B cell (primary cell): Measurements from ENCODE around the gene ATP2B3. TPM values are rescaled to one million over a fixed set of nuclear protein-coding genes. Genes with fewer than 3 reads are reported as not detected.

Experiments used
- ATAC-seq: fragments of 200-7000 bp; cut with Tn5 transposase; one replicate; pipeline ENCODE4 v1.10.0; 2021; ENCODE audit warnings: low read depth, mild to moderate bottlenecking, moderate number of reproducible peaks, moderate library complexity
- CTCF ChIA-PET: fragments of 350-600 bp; sonication (Branson Sonifier 250); formaldehyde crosslinking; loops from one replicate; lab custom pipeline; 2021; ENCODE audit warnings: antibody characterized with exemption, inconsistent platforms; lab: Charles Lee
- POLR2A ChIA-PET: fragments of 350-600 bp; sonication (Branson Sonifier 250); formaldehyde crosslinking; loops from one replicate; lab custom pipeline; 2021; ENCODE audit warnings: antibody characterized with exemption; lab: Charles Lee
- DNase-seq: peaks from one replicate; pipeline ENCODE4 v3.0.0; 2013
- H2AFZ ChIP-seq: 2 replicates; pipeline ENCODE4 v1.6.1; 2012; ENCODE audit warnings: mild to moderate bottlenecking, low read depth, low read length; ENCODE audit not compliant: insufficient read depth, poor library complexity, severe bottlenecking
- H3K27ac ChIP-seq, 2 donors: 1 replicate in 1 of 2; 2 replicates in 1 of 2; pipeline ENCODE4 v1.5.1; 2012 to 2013; ENCODE audit warnings: low read length in 2 of 2, mild to moderate bottlenecking in 2 of 2, moderate library complexity in 1 of 2
- H3K27me3 ChIP-seq, 4 experiments: fragments of 200-600 bp in 1 of 4; sonication (generic) in 1 of 4; replicated peaks in 1 of 4; 1 replicate in 2 of 4; 2 replicates in 2 of 4; pipeline versions ENCODE4 v1.6.1 to v1.7.0; 2013 to 2016; ENCODE audit warnings: low read length in 3 of 4, mild to moderate bottlenecking in 2 of 4, mixed read lengths in 1 of 4, moderate library complexity in 1 of 4; ENCODE audit not compliant: insufficient read depth in 4 of 4, control insufficient read depth in 3 of 4; ENCODE audit errors: control extremely low read depth in 1 of 4
- H3K36me3 ChIP-seq, 2 experiments: replicated peaks in 1 of 2; 1 replicate in 1 of 2; 2 replicates in 1 of 2; pipeline versions ENCODE4 v1.6.1 to v1.7.1; 2013; ENCODE audit warnings: low read length in 1 of 2; ENCODE audit not compliant: insufficient read depth in 2 of 2, control insufficient read depth in 1 of 2; ENCODE audit errors: control extremely low read depth in 1 of 2, extremely low read depth in 1 of 2
- H3K4me1 ChIP-seq, 2 donors: fragments of 200-600 bp in 1 of 2; sonication (generic) in 1 of 2; 1 replicate in 1 of 2; 2 replicates in 1 of 2; pipeline versions ENCODE4 v1.5.1 to v1.6.1; 2013 to 2017; ENCODE audit warnings: low read length in 2 of 2; ENCODE audit not compliant: control insufficient read depth in 2 of 2, insufficient read depth in 2 of 2
- H3K4me2 ChIP-seq: replicated peaks from 2 replicates; pipeline ENCODE3; 2012; ENCODE audit warnings: mild to moderate bottlenecking, low read depth, low read length; ENCODE audit not compliant: poor library complexity, severe bottlenecking
- H3K4me3 ChIP-seq, 5 experiments: fragments of 200-600 bp in 1 of 5; sonication (generic) in 1 of 5; 1 replicate in 3 of 5; 2 replicates in 2 of 5; pipeline versions ENCODE4 v1.5.1 to v1.7.0; 2011 to 2016; ENCODE audit warnings: low read length in 4 of 5, mild to moderate bottlenecking in 4 of 5, low read depth in 2 of 5, control low read depth in 1 of 5, moderate library complexity in 1 of 5; ENCODE audit not compliant: insufficient read depth in 1 of 5; ENCODE audit errors: control extremely low read depth in 1 of 5, extremely low read depth in 1 of 5
- H3K79me2 ChIP-seq: fragments of 200-600 bp; sonication (generic); one replicate; pipeline ENCODE4 v1.6.0; 2016; ENCODE audit warnings: low read length; ENCODE audit not compliant: control insufficient read depth, insufficient read depth
- H3K9ac ChIP-seq: fragments of 200-600 bp; sonication (generic); 2 replicates; pipeline ENCODE4 v1.6.1; 2017; ENCODE audit warnings: mild to moderate bottlenecking, low read length, moderate library complexity
- H3K9me3 ChIP-seq, 3 donors: one replicate each; pipeline versions ENCODE4 v1.6.1 to v1.7.1; 2013; ENCODE audit warnings: low read length in 2 of 3; ENCODE audit not compliant: control insufficient read depth in 2 of 3, insufficient read depth in 1 of 3; ENCODE audit errors: control extremely low read depth in 1 of 3
- H4K20me1 ChIP-seq: 2 replicates; pipeline ENCODE4 v1.6.0; 2012; ENCODE audit warnings: mild to moderate bottlenecking, low read length; ENCODE audit not compliant: insufficient read depth, control insufficient read depth, poor library complexity, severe bottlenecking
- H3K27ac Mint-ChIP-seq: one replicate; pipeline ENCODE4 v1.8.0; 2021; ENCODE audit warnings: mixed read lengths
- H3K27me3 Mint-ChIP-seq: one replicate; pipeline ENCODE4 v1.8.0; 2021; ENCODE audit warnings: mixed read lengths
- H3K4me1 Mint-ChIP-seq: one replicate; pipeline ENCODE4 v1.8.0; 2021; ENCODE audit warnings: mixed read lengths
- H3K4me3 Mint-ChIP-seq: one replicate; pipeline ENCODE4 v1.8.0; 2021; ENCODE audit warnings: mixed read lengths
- H3K9me3 Mint-ChIP-seq: one replicate; pipeline ENCODE4 v1.8.0; 2022; ENCODE audit warnings: mixed read lengths; ENCODE audit not compliant: insufficient read depth
- EZH2 ChIP-seq: IDR thresholded peaks from 2 replicates; pipeline ENCODE4 v1.6.1; 2012; ENCODE audit warnings: borderline replicate concordance, low read depth, mild to moderate bottlenecking, moderate library complexity, low read length; ENCODE audit not compliant: insufficient read depth, poor library complexity, severe bottlenecking
- WGBS: methylation state at CpG from one replicate; pipeline ENCODE4 v1.1.5; 2013; ENCODE audit warnings: missing lambda C conversion rate; ENCODE audit not compliant: insufficient coverage; 5-methylcytosine and 5-hydroxymethylcytosine counted together
- intact Hi-C: fragments of 100-400 bp; cut with micrococcal nuclease; formaldehyde crosslinking; loops from one replicate; pipeline ENCODE4 v1.10.0; 2022
- polyA plus RNA-seq: library from polyadenylated mRNA; depleted of rRNA; stranded (reverse); fragments of >200 nt; gene quantifications from 2 replicates; pipeline ENCODE4 v1.2.3, GENCODE V29; 2012
- total RNA-seq, 2 donors: library from RNA; stranded (reverse); fragments of 120-200 nt in 1 of 2; gene quantifications; 1 replicate in 1 of 2; 2 replicates in 1 of 2; pipeline versions ENCODE4 v1.2.3 to v1.2.4, GENCODE V29; 2013 to 2022
- TF ChIP-seq, protein P1 (sequence below): fragments of 200-600 bp; IDR thresholded peaks from one replicate; pipeline ENCODE4 v1.8.0; 2022; ENCODE audit warnings: antibody characterized with exemption, mild to moderate bottlenecking

Gene ATP2B3
- total and polyA plus RNA-seq, 2 donors (not counting 1 experiment from before 2014, with no cell fraction given), result not detected

DNA sequence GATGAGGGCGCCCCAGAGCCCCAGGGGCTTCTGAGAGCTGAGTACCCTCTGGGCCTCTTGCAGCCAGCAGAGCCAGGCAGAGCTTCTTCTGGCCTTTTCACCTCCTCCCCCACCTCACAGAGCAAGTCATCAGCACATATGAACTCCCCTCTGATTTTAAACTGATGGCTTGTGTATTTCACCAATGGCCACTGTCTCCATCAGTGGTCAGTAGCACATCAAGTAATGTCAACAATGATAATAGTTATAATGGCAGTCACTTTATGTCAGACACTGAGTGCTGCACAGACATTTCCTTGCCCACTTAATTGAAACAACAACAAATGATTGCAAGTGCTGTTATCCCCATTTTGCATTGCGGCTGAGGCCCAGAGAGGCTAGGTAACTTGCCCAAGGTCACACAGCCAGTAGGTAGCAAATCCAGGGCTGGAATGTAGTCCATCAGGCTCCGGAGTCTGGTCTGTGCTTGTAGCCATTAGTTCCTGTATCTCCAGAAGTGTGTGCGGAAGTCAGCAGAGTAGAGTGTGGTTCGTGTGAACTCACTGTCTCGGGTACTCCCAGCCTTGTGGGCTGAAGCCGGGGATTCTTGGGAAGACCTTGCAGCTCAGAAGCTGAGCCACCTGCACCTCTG, 3.0 kb downstream of the ATP2B3 start:
- ChIA-PET CTCF (no interaction called here), POLR2A (no interaction called here)
- WGBS, result 74% methylated on average over 5 of the region's 7 CpGs

DNA sequence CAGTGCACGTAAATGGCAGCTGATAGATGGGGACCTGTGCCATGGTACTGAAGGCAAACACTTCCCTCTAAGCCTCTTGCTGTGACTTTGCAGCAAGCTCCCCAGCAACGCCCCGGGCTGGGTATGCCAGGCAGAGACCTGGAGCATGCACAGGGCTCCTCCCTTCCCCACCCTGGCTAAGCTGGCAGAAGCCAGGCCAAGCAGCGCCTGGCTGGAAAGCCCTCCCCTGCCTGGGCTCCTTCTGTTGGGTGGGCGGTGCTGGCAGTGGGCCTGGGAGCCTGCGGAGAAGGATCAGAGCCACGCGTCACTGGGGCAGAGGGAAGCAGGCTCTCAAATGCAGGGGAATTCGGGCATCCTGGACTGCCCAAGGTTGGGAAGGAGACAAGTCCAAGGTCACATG, 3.6 kb downstream of the ATP2B3 start:
- peaks cover 0 to 19% (median 0%) of the 10 kb centered on the region in 4 experiments for H3K27me3 ChIP-seq
- Mint-ChIP-seq H3K4me3 (no peak overlapping the region), H3K27me3 (peaks cover 12% of the 10 kb centered on the region), H3K9me3 (no peaks in the 10 kb centered on the region), H3K27ac (no peak overlapping the region), H3K4me1 (peaks cover 1% of the 10 kb centered on the region)
- no peaks in the 10 kb centered on the region for H4K20me1 ChIP-seq
- 93% methylated on average over 7 of the region's 9 CpGs for WGBS
- no peaks in the 10 kb centered on the region for H3K4me1 ChIP-seq
- no peak overlapping the region for H3K4me3 ChIP-seq
- no peak for TF ChIP-seq EZH2
- TF ChIP-seq, protein P1, sequence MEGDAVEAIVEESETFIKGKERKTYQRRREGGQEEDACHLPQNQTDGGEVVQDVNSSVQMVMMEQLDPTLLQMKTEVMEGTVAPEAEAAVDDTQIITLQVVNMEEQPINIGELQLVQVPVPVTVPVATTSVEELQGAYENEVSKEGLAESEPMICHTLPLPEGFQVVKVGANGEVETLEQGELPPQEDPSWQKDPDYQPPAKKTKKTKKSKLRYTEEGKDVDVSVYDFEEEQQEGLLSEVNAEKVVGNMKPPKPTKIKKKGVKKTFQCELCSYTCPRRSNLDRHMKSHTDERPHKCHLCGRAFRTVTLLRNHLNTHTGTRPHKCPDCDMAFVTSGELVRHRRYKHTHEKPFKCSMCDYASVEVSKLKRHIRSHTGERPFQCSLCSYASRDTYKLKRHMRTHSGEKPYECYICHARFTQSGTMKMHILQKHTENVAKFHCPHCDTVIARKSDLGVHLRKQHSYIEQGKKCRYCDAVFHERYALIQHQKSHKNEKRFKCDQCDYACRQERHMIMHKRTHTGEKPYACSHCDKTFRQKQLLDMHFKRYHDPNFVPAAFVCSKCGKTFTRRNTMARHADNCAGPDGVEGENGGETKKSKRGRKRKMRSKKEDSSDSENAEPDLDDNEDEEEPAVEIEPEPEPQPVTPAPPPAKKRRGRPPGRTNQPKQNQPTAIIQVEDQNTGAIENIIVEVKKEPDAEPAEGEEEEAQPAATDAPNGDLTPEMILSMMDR, result no peak
- ChIA-PET CTCF (no interaction called here), POLR2A (no interaction called here)
- H3K36me3 ChIP-seq, result no peaks in the 10 kb centered on the region
- no peak for DNase-seq
- H3K9ac ChIP-seq, result no peak overlapping the region
- no peaks in the 10 kb centered on the region for H3K79me2 ChIP-seq
- no peak for ATAC-seq
- no peaks in the 10 kb centered on the region for H3K9me3 ChIP-seq
- H3K4me2 ChIP-seq, result no peak overlapping the region
- no peak overlapping the region for H2AFZ ChIP-seq
- H3K27ac ChIP-seq, result no peak overlapping the region
- intact Hi-C loops, result no loop called here

More for the DNA sequence above, 3.0 kb downstream of the ATP2B3 start:
- H2AFZ ChIP-seq, result no peak overlapping the region
- no peak for DNase-seq
- H3K36me3 ChIP-seq, result no peaks in the 10 kb centered on the region
- H3K9ac ChIP-seq, result no peak overlapping the region
- peaks cover 0 to 19% (median 0%) of the 10 kb centered on the region in 4 experiments for H3K27me3 ChIP-seq
- Mint-ChIP-seq H3K27ac (no peak overlapping the region), H3K4me1 (peaks cover 3% of the 10 kb centered on the region), H3K4me3 (no peak overlapping the region), H3K27me3 (peaks cover 16% of the 10 kb centered on the region), H3K9me3 (no peaks in the 10 kb centered on the region)
- H3K4me3 ChIP-seq, result no peak overlapping the region
- H3K9me3 ChIP-seq, result no peaks in the 10 kb centered on the region
- H3K4me2 ChIP-seq, result no peak overlapping the region
- TF ChIP-seq, protein P1, result no peak
- TF ChIP-seq EZH2, result no peak
- H4K20me1 ChIP-seq, result no peaks in the 10 kb centered on the region
- intact Hi-C loops, result no loop called here
- ATAC-seq, result no peak
- no peaks in the 10 kb centered on the region for H3K4me1 ChIP-seq
- H3K79me2 ChIP-seq, result no peaks in the 10 kb centered on the region
- no peak overlapping the region for H3K27ac ChIP-seq
